GM21737 (cell line): Measurements from ENCODE around the gene IPCEF1.

Experiments used
- ATAC-seq: cut with Tn5 transposase; IDR thresholded peaks from one replicate; pipeline ENCODE4 v1.9.1; 2021; ENCODE audit warnings: mild to moderate bottlenecking, moderate library complexity; ENCODE audit not compliant: unreplicated experiment

The IPCEF1 gene

GRCh38 chr6:154297721-154298120, 58.9 kb downstream of the IPCEF1 start:
- ATAC-seq = no peak

GRCh38 chr6:154297210-154297609, 59.4 kb downstream of the IPCEF1 start:
- no peak for ATAC-seq

DNA sequence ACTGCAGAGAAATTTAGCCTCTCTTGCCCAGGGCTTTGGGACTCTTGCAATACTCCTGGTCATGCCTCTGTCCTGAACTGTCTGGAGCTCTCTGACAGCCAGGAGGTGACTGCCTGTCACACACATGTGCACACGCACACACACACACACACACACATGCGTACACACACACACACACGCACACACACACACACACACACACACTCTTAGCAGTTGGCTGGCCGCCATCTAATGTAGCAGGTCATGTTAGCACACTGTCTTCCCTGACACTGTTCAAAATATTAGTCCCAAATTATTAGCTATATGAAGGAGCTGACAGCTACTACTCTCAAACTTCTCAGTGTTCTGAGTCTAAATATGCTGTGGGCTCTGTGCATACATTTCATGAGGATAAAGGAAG, 60.9 kb downstream of the IPCEF1 start:
- no peak for ATAC-seq

DNA sequence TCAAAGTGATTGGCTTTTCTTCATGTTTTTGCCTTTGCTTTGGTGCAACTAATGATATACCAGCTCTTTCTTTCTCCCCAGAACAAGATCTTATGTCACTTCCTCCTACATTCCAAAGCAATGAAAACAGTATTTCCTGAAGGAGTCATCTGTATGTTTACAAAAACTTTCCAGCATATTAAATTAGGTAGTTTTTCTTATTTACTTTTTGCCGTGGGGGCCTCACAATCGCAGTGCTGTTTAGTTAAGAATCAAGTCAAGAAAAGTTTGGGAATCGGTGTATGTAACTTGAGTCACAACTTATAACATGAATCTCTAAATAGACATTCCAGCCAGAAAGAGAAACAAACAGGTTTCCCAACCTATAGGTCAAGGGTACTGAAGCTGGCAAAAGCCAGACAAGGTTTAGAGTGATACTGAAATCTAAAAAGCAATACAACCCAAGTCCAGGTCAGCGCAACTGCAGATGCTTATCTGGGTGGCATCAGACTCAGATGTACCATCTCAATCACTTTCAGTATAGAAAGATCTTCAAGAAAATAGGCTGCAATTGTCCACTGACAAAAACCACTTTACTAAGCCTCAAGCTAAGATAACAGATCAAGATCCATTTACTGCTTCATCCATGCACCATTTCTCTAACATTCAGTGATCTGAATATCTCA, 63.6 kb downstream of the IPCEF1 start:
- no peak for ATAC-seq

GRCh38 chr6:154292066-154292465, 64.5 kb downstream of the IPCEF1 start:
- no peak for ATAC-seq

- no peak for ATAC-seq
Observed at GRCh38 chr6:154289818-154290508, 66.6 kb downstream of the IPCEF1 start.

DNA sequence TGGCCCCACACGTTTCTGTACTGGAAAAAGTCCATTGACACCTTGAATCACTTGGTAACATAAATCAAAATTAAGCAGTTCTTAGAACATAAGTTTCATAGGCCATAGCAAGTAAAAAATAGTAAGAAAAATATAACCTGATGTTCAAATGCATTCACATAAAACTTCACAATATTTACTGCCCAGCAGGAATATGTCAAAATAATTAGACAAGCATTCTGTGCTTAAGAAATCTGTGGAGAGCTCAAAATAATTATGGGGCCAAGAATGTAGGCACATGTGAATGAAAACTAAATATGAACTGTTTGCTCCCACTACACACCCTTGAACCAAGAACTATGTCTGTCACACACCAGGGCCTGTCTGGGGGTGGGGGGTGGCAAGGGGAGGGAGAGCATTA, 70.8 kb downstream of the IPCEF1 start:
- no peak for ATAC-seq

GRCh38 chr6:154284313-154284853, 72.2 kb downstream of the IPCEF1 start:
- ATAC-seq = no peak

GRCh38 chr6:154280521-154280920, 76.1 kb downstream of the IPCEF1 start:
- ATAC-seq = no peak

- no peak for ATAC-seq
Observed at GRCh38 chr6:154277629-154278017, 79.0 kb downstream of the IPCEF1 start.

DNA sequence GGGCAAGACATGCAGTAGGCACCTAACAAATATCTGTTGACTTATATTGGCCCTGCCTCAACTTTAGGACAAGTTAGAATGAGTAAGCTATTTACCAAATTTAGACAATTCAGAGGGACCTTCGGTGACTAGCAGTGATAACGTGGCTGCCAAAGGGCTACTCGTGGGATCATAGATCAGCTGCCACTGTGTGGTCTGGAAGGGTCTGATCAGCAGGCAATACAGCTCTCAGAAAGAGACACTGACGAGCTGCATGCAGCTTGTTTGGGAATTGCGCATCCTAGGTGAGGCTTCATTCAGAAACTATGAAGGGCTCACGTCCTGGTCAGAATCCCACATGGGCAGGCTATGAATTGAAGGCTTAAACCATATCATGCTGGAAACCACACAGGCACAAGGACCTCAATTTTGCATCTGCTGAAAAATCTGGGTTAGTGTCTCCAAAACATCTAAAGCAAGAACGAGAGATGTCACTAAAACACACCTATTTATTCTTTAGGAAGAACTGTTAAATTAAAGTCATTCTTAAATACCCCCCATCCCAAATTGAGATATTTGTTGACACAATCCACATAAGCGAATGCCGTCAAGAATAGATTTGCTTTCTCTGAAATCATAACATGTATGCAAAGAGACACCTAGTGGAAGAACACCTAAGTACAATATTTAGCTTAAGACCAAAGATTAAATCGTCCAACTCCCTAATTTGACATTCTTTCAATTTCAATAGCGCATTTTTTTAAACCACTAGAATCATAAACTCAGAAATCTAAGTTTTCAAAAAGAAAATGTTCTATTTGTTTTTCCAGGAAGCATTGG, 79.6 kb downstream of the IPCEF1 start:
- ATAC-seq = peak; percentile 77

DNA sequence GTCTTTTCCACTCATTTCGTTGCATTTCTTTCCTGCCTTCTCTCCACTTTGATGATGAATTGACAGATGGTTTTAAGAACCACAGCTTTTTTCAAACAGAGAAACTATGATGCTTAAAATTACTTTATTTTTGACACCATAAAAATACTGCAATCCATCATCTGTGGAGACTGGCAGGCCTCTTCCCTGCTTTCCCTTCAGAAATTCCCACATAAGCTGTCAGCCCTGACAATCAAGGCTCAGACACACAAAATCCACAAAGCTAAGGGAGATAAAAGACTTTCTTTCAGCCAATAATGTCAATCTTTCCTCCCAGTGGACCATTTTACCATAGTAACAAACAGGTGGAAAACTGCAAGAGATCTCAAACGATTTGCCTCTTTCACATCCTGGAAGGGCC, 82.4 kb downstream of the IPCEF1 start:
- ATAC-seq = no peak

DNA sequence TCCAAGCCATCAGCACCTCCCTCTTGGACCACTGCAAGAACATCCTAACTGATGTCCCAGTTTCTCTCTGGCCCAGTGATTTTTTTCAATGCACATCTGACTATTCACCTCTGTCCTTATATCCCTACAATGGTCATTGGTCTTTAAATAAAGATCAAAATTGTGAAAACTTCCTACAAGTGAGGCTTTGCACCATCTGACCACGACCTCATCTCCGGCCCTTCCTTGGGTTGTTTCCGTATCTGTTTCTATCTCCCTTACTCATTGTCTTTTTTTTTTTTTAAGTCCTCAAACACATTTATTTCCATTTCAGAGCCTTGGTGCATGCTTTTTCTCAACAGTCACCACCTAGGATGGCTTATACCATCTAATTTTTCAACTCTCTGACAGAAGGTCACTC, 88.1 kb downstream of the IPCEF1 start:
- no peak for ATAC-seq

DNA sequence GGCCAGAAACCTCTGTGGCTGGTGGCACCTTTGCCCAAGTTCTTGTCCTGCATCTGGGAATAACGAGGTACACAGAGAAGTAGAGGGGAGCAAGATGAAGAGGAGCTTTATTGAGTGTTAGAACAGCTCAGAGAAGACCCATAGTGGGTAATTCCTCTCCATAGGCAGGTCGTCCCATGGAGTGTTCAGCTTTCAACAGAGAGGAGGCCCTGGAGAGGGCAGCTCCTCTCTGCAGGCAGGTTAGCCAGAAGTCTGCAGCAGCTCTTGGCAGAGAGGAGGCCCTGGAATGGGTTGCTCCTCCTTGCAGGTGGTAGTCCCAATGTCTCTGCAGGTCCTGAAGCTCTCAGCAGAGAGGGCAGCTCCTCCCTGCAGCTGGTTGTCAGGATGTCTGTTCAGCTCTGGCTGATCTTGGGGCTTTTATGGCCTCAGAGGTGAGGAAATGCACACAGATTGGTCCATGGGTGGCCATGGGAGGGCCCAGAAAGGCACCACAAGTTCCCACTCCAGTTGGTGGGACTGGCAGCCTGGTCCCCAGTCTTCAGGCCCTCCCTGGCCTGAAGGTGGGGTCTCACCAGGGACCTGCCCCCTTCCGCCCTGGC, 89.0 kb downstream of the IPCEF1 start:
- peak; percentile 60 for ATAC-seq

DNA sequence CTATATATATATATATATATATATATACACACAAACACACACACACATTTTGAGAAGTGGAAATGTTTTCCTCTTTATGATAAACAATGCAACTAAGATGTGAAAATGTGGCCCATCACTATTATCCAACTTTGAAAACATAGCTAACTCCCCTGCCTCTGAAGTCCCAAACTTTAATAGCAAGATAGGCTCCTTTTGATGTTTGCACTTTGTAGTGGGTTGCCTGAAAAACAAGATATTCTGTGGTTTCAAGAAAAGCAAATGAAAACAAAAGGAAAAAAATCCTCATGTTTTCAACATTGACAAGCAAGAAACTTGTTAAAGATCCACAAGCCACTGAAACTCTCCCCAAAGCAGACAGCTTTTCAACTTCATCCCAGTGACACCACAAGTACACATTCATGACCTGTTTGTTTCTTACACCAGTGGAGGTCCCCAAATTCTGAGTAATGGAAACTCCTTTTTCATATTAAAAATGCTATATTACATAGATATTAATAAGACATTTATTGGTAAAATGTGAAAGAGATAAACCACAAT, 90.0 kb downstream of the IPCEF1 start:
- ATAC-seq = no peak

DNA sequence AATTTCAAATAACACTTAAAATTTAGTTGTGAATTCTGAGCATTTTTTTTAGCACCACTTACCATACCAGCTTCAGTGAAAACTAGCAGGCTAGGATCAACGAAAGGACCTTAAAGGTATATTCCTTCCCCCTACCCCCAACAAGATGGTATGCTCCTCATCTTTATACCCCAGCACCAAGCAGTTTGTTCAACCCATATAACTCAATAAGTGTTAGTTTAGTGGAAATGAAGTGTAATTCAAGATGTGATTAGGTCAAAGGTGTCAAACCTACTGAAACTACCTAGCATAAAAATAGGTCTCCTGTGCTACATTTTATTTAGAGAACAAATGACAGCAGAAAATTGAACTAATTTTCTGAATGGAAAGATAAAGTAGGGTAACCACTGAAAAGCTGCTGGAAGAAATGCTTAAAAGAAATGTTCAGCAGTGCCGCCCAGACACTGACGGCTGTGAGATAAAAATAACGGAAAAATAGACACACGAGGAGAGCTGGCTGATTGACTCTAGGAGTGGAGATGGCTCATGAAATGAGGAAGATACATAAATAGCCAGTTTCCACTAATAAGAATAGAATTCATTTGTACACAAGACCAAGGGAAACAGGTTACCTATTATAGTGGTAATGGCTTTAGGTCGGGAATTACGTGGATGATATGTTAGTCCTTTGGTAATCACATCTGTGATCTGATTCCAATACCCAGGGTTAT, 94.8 kb downstream of the IPCEF1 start:
- no peak for ATAC-seq

- ATAC-seq = peak; percentile 71
Observed at GRCh38 chr6:154258064-154258757, 98.4 kb downstream of the IPCEF1 start.

GRCh38 chr6:154257067-154257466, 99.5 kb downstream of the IPCEF1 start:
- no peak for ATAC-seq

GRCh38 chr6:154252678-154253077, 103.9 kb downstream of the IPCEF1 start:
- ATAC-seq = no peak

- ATAC-seq = no peak
Observed at GRCh38 chr6:154251116-154251515, 105.5 kb downstream of the IPCEF1 start.
